WTC11 (cell line): ENCODE data around the gene RPL35. TPM values are rescaled to one million over a fixed set of nuclear protein-coding genes. Genes with fewer than 3 reads are reported as not detected.

Experiments
- ARID4B ChIP-seq: sonication (generic); formaldehyde crosslinking; IDR thresholded peaks from 2 replicates; pipeline ENCODE4 v1.8.0; 2023; ENCODE audit warnings: missing genetic modification reagents, mild to moderate bottlenecking, borderline replicate concordance
- ATF6 ChIP-seq: sonication (generic); formaldehyde crosslinking; IDR thresholded peaks from 2 replicates; pipeline ENCODE4 v1.8.1; 2023; ENCODE audit warnings: mild to moderate bottlenecking, missing genetic modification reagents
- E2F4 ChIP-seq: sonication (generic); formaldehyde crosslinking; IDR thresholded peaks from 2 replicates; pipeline ENCODE4 v1.8.1; 2022; ENCODE audit warnings: low read depth, mild to moderate bottlenecking, moderate library complexity, missing genetic modification reagents, borderline replicate concordance
- EMX1 ChIP-seq: fragments of 250-450 bp; sonication (Bioruptor Pico); IDR thresholded peaks from 2 replicates; pipeline ENCODE4 v1.8.0; 2021; ENCODE audit warnings: mild to moderate bottlenecking
- FOXP4 ChIP-seq: sonication (generic); formaldehyde crosslinking; IDR thresholded peaks from 2 replicates; pipeline ENCODE4 v1.8.0; 2022; ENCODE audit warnings: mild to moderate bottlenecking, missing genetic modification reagents
- GRHL2 ChIP-seq: fragments of 250-450 bp; sonication (Bioruptor Pico); IDR thresholded peaks from 2 replicates; pipeline ENCODE4 v1.8.0; 2022; ENCODE audit warnings: mild to moderate bottlenecking, moderate library complexity; ENCODE audit not compliant: insufficient replicate concordance, severe bottlenecking
- IRF2 ChIP-seq: sonication (generic); formaldehyde crosslinking; IDR thresholded peaks from 2 replicates; pipeline ENCODE4 v1.8.0; 2022; ENCODE audit warnings: low read depth, missing genetic modification reagents, borderline replicate concordance
- JAZF1 ChIP-seq: fragments of 250-450 bp; sonication (Bioruptor Pico); IDR thresholded peaks from 2 replicates; pipeline ENCODE4 v1.9.0; 2021; ENCODE audit warnings: moderate library complexity, mild to moderate bottlenecking, inconsistent platforms
- NFATC4 ChIP-seq: fragments of 250-450 bp; sonication (Bioruptor Pico); IDR thresholded peaks from 2 replicates; pipeline ENCODE4 v1.9.0; 2021; ENCODE audit warnings: mild to moderate bottlenecking
- NFE2L1 ChIP-seq: sonication (generic); formaldehyde crosslinking; IDR thresholded peaks from 2 replicates; pipeline ENCODE4 v1.8.1; 2023; ENCODE audit warnings: missing genetic modification reagents
- NFYB ChIP-seq: sonication (generic); formaldehyde crosslinking; conservative IDR thresholded peaks from 2 replicates; pipeline ENCODE4 v1.8.0; 2022; ENCODE audit warnings: low read depth, missing genetic modification reagents
- NR1H2 ChIP-seq: sonication (generic); formaldehyde crosslinking; IDR thresholded peaks from 2 replicates; pipeline ENCODE4 v1.9.0; 2021; ENCODE audit warnings: mild to moderate bottlenecking, moderate library complexity, missing genetic modification reagents
- NR3C1 ChIP-seq: sonication (generic); formaldehyde crosslinking; conservative IDR thresholded peaks from 2 replicates; pipeline ENCODE4 v1.8.1; 2023; ENCODE audit warnings: low read depth, mild to moderate bottlenecking, missing genetic modification reagents
- OVOL2 ChIP-seq: fragments of 250-450 bp; sonication (Bioruptor Pico); IDR thresholded peaks from 2 replicates; pipeline ENCODE4 v1.9.0; 2021; ENCODE audit warnings: mild to moderate bottlenecking, borderline replicate concordance
- SOX15 ChIP-seq: fragments of 250-450 bp; sonication (Bioruptor Pico); IDR thresholded peaks from 2 replicates; pipeline ENCODE4 v1.9.0; 2021; ENCODE audit warnings: mild to moderate bottlenecking
- TEAD1 ChIP-seq: sonication (generic); formaldehyde crosslinking; IDR thresholded peaks from 2 replicates; pipeline ENCODE4 v1.8.0; 2022; ENCODE audit warnings: mild to moderate bottlenecking, missing genetic modification reagents
- USF1 ChIP-seq: sonication (generic); formaldehyde crosslinking; IDR thresholded peaks from 2 replicates; pipeline ENCODE4 v1.8.0; 2022; ENCODE audit warnings: mild to moderate bottlenecking, missing genetic modification reagents
- ZNF121 ChIP-seq: sonication (generic); formaldehyde crosslinking; IDR thresholded peaks from 2 replicates; pipeline ENCODE4 v1.8.0; 2023; ENCODE audit warnings: missing genetic modification reagents
- ZNF281 ChIP-seq: sonication (generic); formaldehyde crosslinking; IDR thresholded peaks from 2 replicates; pipeline ENCODE4 v1.8.0; 2023; ENCODE audit warnings: mild to moderate bottlenecking, missing genetic modification reagents
- ZSCAN18 ChIP-seq: fragments of 250-450 bp; sonication (Bioruptor Pico); IDR thresholded peaks from 2 replicates; pipeline ENCODE4 v2.1.2; 2022; ENCODE audit warnings: mild to moderate bottlenecking, moderate library complexity
- total RNA-seq: library from RNA; stranded (reverse); gene quantifications from 3 replicates; pipeline ENCODE4 v1.2.3, GENCODE V29; 2021

The RPL35 gene
- total RNA-seq, 1 experiment from 2014 or later: 1,710 TPM

GRCh38 chr9:124852829-124853531 is 8.8 kb downstream of the RPL35 start, which contains the start of gene WDR38 (continued):
- TF ChIP-seq ZSCAN18 (CRISPR knock-in tag): no peak
- no peak for TF ChIP-seq USF1 (CRISPR knock-in tag)
- no peak for TF ChIP-seq GRHL2 (CRISPR knock-in tag)
- no peak; the same call in none of the 2 replicates for TF ChIP-seq FOXP4 (CRISPR knock-in tag)
- TF ChIP-seq SOX15 (CRISPR knock-in tag): no peak
- TF ChIP-seq ZNF121 (CRISPR knock-in tag): peak; percentile 54; the same call in 1 of the 2 replicates
- no peak for TF ChIP-seq JAZF1 (CRISPR knock-in tag)
- TF ChIP-seq E2F4 (CRISPR knock-in tag): no peak
- TF ChIP-seq NFE2L1: no peak
- 0 out of 2 replicates have a peak, but pooled peaks have one; percentile 54 for TF ChIP-seq TEAD1 (CRISPR knock-in tag)
- no peak for TF ChIP-seq EMX1 (CRISPR knock-in tag)
- no peak for TF ChIP-seq ZNF281
- TF ChIP-seq NR3C1: no peak
- TF ChIP-seq ATF6: peak; percentile 68; the same call in 1 of the 2 replicates
- TF ChIP-seq ARID4B: no peak
- no peak for TF ChIP-seq IRF2 (CRISPR knock-in tag)
- no peak for TF ChIP-seq NR1H2 (CRISPR knock-in tag)
- TF ChIP-seq NFATC4 (CRISPR knock-in tag): 0 out of 2 replicates have a peak, but pooled peaks have one; percentile 36
- TF ChIP-seq OVOL2 (CRISPR knock-in tag): no peak
- TF ChIP-seq NFYB (CRISPR knock-in tag): no peak
